HepG2 (cell line): ENCODE data around the gene BACH2.

Source experiments
- KLF13 ChIP-seq: sonication (generic); formaldehyde crosslinking; IDR thresholded peaks from 2 replicates; pipeline ENCODE4 v1.4.0; 2020; ENCODE audit warnings: mild to moderate bottlenecking, missing genetic modification reagents
- ZNF670 ChIP-seq: sonication (generic); formaldehyde crosslinking; IDR thresholded peaks from 2 replicates; pipeline ENCODE4 v1.8.0; 2022; ENCODE audit warnings: mild to moderate bottlenecking, missing genetic modification reagents, borderline replicate concordance
- TF ChIP-seq, protein P1 (sequence below): IDR thresholded peaks from 2 replicates; pipeline ENCODE4 v1.6.1; 2016; ENCODE audit warnings: low read depth, borderline replicate concordance
- TF ChIP-seq, protein P2 (sequence below): sonication (generic); formaldehyde crosslinking; IDR thresholded peaks from 2 replicates; pipeline ENCODE4 v1.4.0; 2020; ENCODE audit warnings: mild to moderate bottlenecking, missing genetic modification reagents

DNA sequence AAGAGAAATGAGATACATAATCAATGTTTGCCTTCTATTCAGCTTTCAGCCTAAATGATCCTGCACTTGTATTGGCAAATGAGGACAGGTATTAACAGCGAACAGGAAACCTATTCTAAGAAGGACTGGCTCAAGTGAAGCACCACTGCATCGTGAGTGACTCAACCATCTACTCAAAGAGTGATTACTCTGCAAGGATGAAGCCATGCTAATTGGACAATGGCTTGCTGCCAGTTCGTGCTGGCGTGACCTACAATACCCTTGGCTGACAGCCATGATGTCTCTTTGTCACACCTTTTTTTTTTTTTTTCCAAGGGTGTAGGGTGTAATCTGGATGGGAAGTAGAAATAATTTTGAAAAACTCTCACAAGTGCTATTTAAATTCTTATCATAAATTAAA is 297.5 kb downstream of the BACH2 start:
- TF ChIP-seq KLF13 (CRISPR knock-in tag) (no peak), ZNF670 (CRISPR knock-in tag) (no peak)
- TF ChIP-seq, protein P1, sequence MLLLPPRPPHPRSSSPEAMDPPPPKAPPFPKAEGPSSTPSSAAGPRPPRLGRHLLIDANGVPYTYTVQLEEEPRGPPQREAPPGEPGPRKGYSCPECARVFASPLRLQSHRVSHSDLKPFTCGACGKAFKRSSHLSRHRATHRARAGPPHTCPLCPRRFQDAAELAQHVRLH (CRISPR knock-in tag): no peak
- TF ChIP-seq, protein P2, sequence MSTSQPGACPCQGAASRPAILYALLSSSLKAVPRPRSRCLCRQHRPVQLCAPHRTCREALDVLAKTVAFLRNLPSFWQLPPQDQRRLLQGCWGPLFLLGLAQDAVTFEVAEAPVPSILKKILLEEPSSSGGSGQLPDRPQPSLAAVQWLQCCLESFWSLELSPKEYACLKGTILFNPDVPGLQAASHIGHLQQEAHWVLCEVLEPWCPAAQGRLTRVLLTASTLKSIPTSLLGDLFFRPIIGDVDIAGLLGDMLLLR (CRISPR knock-in tag): no peak
